Left lung (tissue), 10 donors: Measurements from ENCODE around the gene ZBTB20. TPM values are rescaled to one million over a fixed set of nuclear protein-coding genes. Genes with fewer than 3 reads are reported as not detected.

Experiments used
- ATAC-seq: fragments of 200-7000 bp; cut with Tn5 transposase; one replicate; pipeline ENCODE4 v1.9.1; 2020; ENCODE audit warnings: moderate library complexity
- DNase-seq, 4 donors: peaks; one replicate each; pipeline ENCODE4 v3.0.0-alpha.2; 2013 to 2020
- H3K27ac ChIP-seq, 2 donors: fragments of 200-600 bp; sonication (generic) in 1 of 2; one replicate each; pipeline versions ENCODE4 v1.5.0 to v1.8.0; 2020 to 2021
- H3K27me3 ChIP-seq, 2 donors: fragments of 200-600 bp; sonication (generic) in 1 of 2; one replicate each; pipeline versions ENCODE4 v1.5.0 to v1.8.0; 2020 to 2021
- H3K36me3 ChIP-seq, 2 donors: fragments of 200-600 bp; sonication (generic) in 1 of 2; one replicate each; pipeline versions ENCODE4 v1.5.0 to v1.8.0; 2020 to 2021
- H3K4me1 ChIP-seq, 2 donors: fragments of 200-600 bp; one replicate each; pipeline ENCODE4 v1.8.0; 2021
- H3K4me3 ChIP-seq, 2 donors: fragments of 200-600 bp; sonication (generic) in 1 of 2; one replicate each; pipeline versions ENCODE4 v1.5.0 to v1.8.0; 2020 to 2021; ENCODE audit warnings: mild to moderate bottlenecking in 1 of 2
- H3K9me3 ChIP-seq, 2 donors: fragments of 200-600 bp; sonication (generic) in 1 of 2; one replicate each; pipeline versions ENCODE4 v1.5.0 to v1.8.0; 2020 to 2021
- intact Hi-C, 2 donors: fragments of 100-400 bp; cut with DNase I; formaldehyde crosslinking; loops; one replicate each; pipeline versions ENCODE4 v1.11.2 to v1.14.2; 2022
- polyA plus RNA-seq, 6 donors: library from polyadenylated mRNA; unstranded; fragments of 120-200 nt; gene quantifications; one replicate each; pipeline ENCODE4 v1.2.1, GENCODE V29; 2013; ENCODE audit not compliant: insufficient read length in 6 of 6
- total RNA-seq, 2 donors: library from RNA; stranded (reverse); fragmentation: NEBNext Ultra II Directional; extraction: Animal tissue kit (Norgen Biotek cat#: 25700); gene quantifications; one replicate each; pipeline ENCODE4 v1.2.1, GENCODE V29; 2021
- TF ChIP-seq, protein P1 (sequence below), 2 donors: fragments of 200-600 bp; sonication (generic) in 1 of 2; IDR thresholded peaks; one replicate each; pipeline versions ENCODE4 v1.5.0 to v1.8.0; 2021; ENCODE audit warnings: antibody characterized with exemption in 2 of 2
- donor health status: DM: no; HTN: yes; CAD: no.
- donor health status: DM: no; HTN: no; CAD: no.

Gene ZBTB20
- total and polyA plus RNA-seq, 8 donors = 1.1 to 63.5 (median 6.0) TPM

- no peaks in the 10 kb centered on the region for H3K9me3 ChIP-seq
- ATAC-seq (no peak), DNase-seq (no peak)
- intact Hi-C loops = no loop called here
- no peak overlapping the region for H3K27ac ChIP-seq
- no peaks in the 10 kb centered on the region for H3K27me3 ChIP-seq
- H3K36me3 ChIP-seq = peaks cover 0 to 11% of the 10 kb centered on the region in 2 donors
- TF ChIP-seq, protein P1, sequence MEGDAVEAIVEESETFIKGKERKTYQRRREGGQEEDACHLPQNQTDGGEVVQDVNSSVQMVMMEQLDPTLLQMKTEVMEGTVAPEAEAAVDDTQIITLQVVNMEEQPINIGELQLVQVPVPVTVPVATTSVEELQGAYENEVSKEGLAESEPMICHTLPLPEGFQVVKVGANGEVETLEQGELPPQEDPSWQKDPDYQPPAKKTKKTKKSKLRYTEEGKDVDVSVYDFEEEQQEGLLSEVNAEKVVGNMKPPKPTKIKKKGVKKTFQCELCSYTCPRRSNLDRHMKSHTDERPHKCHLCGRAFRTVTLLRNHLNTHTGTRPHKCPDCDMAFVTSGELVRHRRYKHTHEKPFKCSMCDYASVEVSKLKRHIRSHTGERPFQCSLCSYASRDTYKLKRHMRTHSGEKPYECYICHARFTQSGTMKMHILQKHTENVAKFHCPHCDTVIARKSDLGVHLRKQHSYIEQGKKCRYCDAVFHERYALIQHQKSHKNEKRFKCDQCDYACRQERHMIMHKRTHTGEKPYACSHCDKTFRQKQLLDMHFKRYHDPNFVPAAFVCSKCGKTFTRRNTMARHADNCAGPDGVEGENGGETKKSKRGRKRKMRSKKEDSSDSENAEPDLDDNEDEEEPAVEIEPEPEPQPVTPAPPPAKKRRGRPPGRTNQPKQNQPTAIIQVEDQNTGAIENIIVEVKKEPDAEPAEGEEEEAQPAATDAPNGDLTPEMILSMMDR (IDR thresholded peaks at IDR 0.05) = no peak
- H3K4me3 ChIP-seq = no peak overlapping the region
- no peaks in the 10 kb centered on the region for H3K4me1 ChIP-seq
Measured at GRCh38 chr3:114392831-114393230, 754.3 kb downstream of the ZBTB20 start.

GRCh38 chr3:114389156-114389555 lies 757.9 kb downstream of the ZBTB20 start:
- H3K36me3 ChIP-seq = peaks cover 0 to 13% of the 10 kb centered on the region in 2 donors
- no peaks in the 10 kb centered on the region for H3K9me3 ChIP-seq
- ATAC-seq = no peak
- TF ChIP-seq, protein P1 (IDR thresholded peaks at IDR 0.05) = no peak
- no peaks in the 10 kb centered on the region for H3K27me3 ChIP-seq
- H3K4me1 ChIP-seq = peaks cover 0 to 11% of the 10 kb centered on the region in 2 donors
- no peak overlapping the region for H3K27ac ChIP-seq
- DNase-seq = no peak
- intact Hi-C loops = no loop called here
- H3K4me3 ChIP-seq = no peak overlapping the region

GRCh38 chr3:114384558-114384903 lies 762.6 kb downstream of the ZBTB20 start:
- Histone ChIP-seq H3K9me3 (no peaks in the 10 kb centered on the region), H3K4me3 (peak overlapping the region; percentile 7 to 26), H3K27ac (peak overlapping the region; percentile 58 to 81), H3K4me1 (peaks cover 0 to 11% of the 10 kb centered on the region in 2 donors), H3K36me3 (peaks cover 0 to 21% of the 10 kb centered on the region in 2 donors), H3K27me3 (no peaks in the 10 kb centered on the region)
- TF ChIP-seq, protein P1 (IDR thresholded peaks at IDR 0.05) = no peak
- intact Hi-C loops = no loop called here
- ATAC-seq (peak; percentile 20), DNase-seq (no peak)

GRCh38 chr3:114383875-114384557 lies 763.1 kb downstream of the ZBTB20 start:
- no peaks in the 10 kb centered on the region for H3K9me3 ChIP-seq
- peak overlapping the region; percentile 58 to 81 for H3K27ac ChIP-seq
- TF ChIP-seq, protein P1 (IDR thresholded peaks at IDR 0.05) = peak; percentile 83 to 89
- ATAC-seq = peak; percentile 98
- peak overlapping the region; percentile 7 to 26 for H3K4me3 ChIP-seq
- DNase-seq = peak; percentile 68 to 86 (median 78)
- no peaks in the 10 kb centered on the region for H3K27me3 ChIP-seq
- H3K4me1 ChIP-seq = peaks cover 0 to 11% of the 10 kb centered on the region in 2 donors
- H3K36me3 ChIP-seq = peaks cover 0 to 26% of the 10 kb centered on the region in 2 donors
- intact Hi-C loops = no loop called here

- ATAC-seq (peak; percentile 34), DNase-seq (peak in 3 of 4 donors; percentile 31 to 59 (median 46))
- H3K9me3 ChIP-seq = no peaks in the 10 kb centered on the region
- H3K4me1 ChIP-seq = peaks cover 0 to 11% of the 10 kb centered on the region in 2 donors
- intact Hi-C loops = no loop called here
- H3K4me3 ChIP-seq = no peak overlapping the region
- TF ChIP-seq, protein P1 (IDR thresholded peaks at IDR 0.05) = no peak
- peak overlapping the region; percentile 33 to 69 for H3K27ac ChIP-seq
- peaks cover 0 to 21% of the 10 kb centered on the region in 2 donors for H3K36me3 ChIP-seq
- no peaks in the 10 kb centered on the region for H3K27me3 ChIP-seq
Measured at GRCh38 chr3:114380233-114380651, 766.8 kb downstream of the ZBTB20 start.
